Smooth muscle cell (in vitro differentiated cells): ENCODE results near the gene AKR7A3. TPM values are rescaled to one million over a fixed set of nuclear protein-coding genes. Genes with fewer than 3 reads are reported as not detected.
"Not testable (repeated sequence)": the region's sequence is repeated elsewhere in the genome, so short reads cannot be mapped to it uniquely, and the experiment has no call there.

Experiments used
- DNase-seq: peaks from one replicate; lab custom pipeline; 2025; ENCODE audit not compliant: unreplicated experiment; lab: John Stamatoyannopoulos, UW
- H2AFZ ChIP-seq: fragments of 200-600 bp; sonication (generic); 2 replicates; pipeline ENCODE4 v1.6.0; 2016; ENCODE audit warnings: antibody characterized with exemption, low read depth, mild to moderate bottlenecking
- H3F3A ChIP-seq: fragments of 200-600 bp; sonication (generic); 2 replicates; pipeline ENCODE4 v1.6.0; 2017; ENCODE audit warnings: antibody characterized with exemption, low read depth
- H3K27ac ChIP-seq: fragments of 200-600 bp; sonication (generic); 2 replicates; pipeline ENCODE4 v1.5.1; 2016; ENCODE audit warnings: low read depth, mild to moderate bottlenecking
- H3K27me3 ChIP-seq: fragments of 200-600 bp; sonication (generic); 2 replicates; pipeline ENCODE4 v1.6.1; 2016; ENCODE audit warnings: low read depth, mild to moderate bottlenecking
- H3K36me3 ChIP-seq: fragments of 200-600 bp; sonication (generic); 2 replicates; pipeline ENCODE4 v1.5.1; 2016; ENCODE audit warnings: low read depth
- H3K4me1 ChIP-seq: fragments of 200-600 bp; sonication (generic); 2 replicates; pipeline ENCODE4 v1.5.1; 2016; ENCODE audit warnings: low read depth
- H3K4me2 ChIP-seq: fragments of 200-600 bp; sonication (generic); 2 replicates; pipeline ENCODE4 v1.6.0; 2016; ENCODE audit warnings: mild to moderate bottlenecking
- H3K4me3 ChIP-seq: fragments of 200-600 bp; sonication (generic); 2 replicates; pipeline ENCODE4 v1.5.1; 2016; ENCODE audit warnings: mild to moderate bottlenecking
- H3K79me2 ChIP-seq: fragments of 200-600 bp; sonication (generic); 2 replicates; pipeline ENCODE4 v1.6.0; 2016; ENCODE audit warnings: low read depth, mild to moderate bottlenecking
- H3K9ac ChIP-seq: fragments of 200-600 bp; sonication (generic); 2 replicates; pipeline ENCODE4 v1.6.0; 2016; ENCODE audit warnings: low read depth
- H3K9me3 ChIP-seq: fragments of 200-600 bp; sonication (generic); replicated peaks from 2 replicates; pipeline ENCODE4 v1.5.1; 2016; ENCODE audit warnings: low read depth
- H4K20me1 ChIP-seq: fragments of 200-600 bp; sonication (generic); 2 replicates; pipeline ENCODE4 v1.6.0; 2016; ENCODE audit warnings: low read depth
- WGBS: methylation state at CpG from one replicate; pipeline ENCODE4 v1.1.7; 2016; ENCODE audit warnings: low lambda C conversion rate; 5-methylcytosine and 5-hydroxymethylcytosine counted together
- polyA plus RNA-seq: library from polyadenylated mRNA; unstranded; fragments of >200 nt; fragmentation: Nextera tagmentation; extraction: Ambion mirVana; gene quantifications from 2 replicates; pipeline ENCODE4 v1.2.1, GENCODE V29; 2016
- total RNA-seq: library from RNA; depleted of rRNA; stranded (reverse); fragments of >200 nt; gene quantifications from 2 replicates; pipeline ENCODE4 v1.2.3, GENCODE V29; 2014
- TF ChIP-seq, protein P1 (sequence below): fragments of 200-600 bp; sonication (generic); IDR thresholded peaks from 2 replicates; pipeline ENCODE4 v1.5.1; 2017; ENCODE audit warnings: borderline replicate concordance, mild to moderate bottlenecking, antibody characterized with exemption; ENCODE audit not compliant: insufficient read depth, poor library complexity, severe bottlenecking

Gene AKR7A3
- total and polyA plus RNA-seq, 2 experiments from 2014 or later = 0.62 to 0.85 TPM

DNA sequence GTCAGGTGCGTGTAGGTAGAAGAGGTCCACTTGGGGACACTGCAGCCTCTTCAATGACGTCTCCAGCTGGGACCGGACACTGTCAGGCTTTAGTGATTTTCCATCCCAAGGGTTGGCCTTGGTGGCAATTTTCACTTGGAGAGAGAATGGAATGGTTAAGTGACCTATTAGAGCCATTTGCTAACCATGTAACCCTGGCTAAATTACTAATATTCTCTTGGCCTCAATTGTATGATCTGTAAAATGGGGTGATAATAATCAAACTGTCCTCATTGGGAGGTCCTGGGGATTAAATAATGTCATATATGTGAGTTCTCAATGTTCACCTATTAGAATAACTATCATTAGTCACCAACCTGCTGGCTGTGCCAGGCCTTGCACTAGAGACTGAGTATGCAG lies 19.9 kb upstream of the AKR7A3 start:
- Histone ChIP-seq H3K4me1 (peaks cover 3% of the 10 kb centered on the region), H3F3A (no peaks in the 10 kb centered on the region), H2AFZ (no peak overlapping the region), H3K79me2 (peaks cover 4% of the 10 kb centered on the region), H3K27me3 (no peaks in the 10 kb centered on the region), H3K36me3 (peaks cover 4% of the 10 kb centered on the region), H3K9me3 (no peaks in the 10 kb centered on the region), H3K4me2 (no peak overlapping the region), H3K27ac (no peak overlapping the region), H3K4me3 (no peak overlapping the region), H4K20me1 (peaks cover 28% of the 10 kb centered on the region), H3K9ac (no peak overlapping the region)
- TF ChIP-seq, protein P1, sequence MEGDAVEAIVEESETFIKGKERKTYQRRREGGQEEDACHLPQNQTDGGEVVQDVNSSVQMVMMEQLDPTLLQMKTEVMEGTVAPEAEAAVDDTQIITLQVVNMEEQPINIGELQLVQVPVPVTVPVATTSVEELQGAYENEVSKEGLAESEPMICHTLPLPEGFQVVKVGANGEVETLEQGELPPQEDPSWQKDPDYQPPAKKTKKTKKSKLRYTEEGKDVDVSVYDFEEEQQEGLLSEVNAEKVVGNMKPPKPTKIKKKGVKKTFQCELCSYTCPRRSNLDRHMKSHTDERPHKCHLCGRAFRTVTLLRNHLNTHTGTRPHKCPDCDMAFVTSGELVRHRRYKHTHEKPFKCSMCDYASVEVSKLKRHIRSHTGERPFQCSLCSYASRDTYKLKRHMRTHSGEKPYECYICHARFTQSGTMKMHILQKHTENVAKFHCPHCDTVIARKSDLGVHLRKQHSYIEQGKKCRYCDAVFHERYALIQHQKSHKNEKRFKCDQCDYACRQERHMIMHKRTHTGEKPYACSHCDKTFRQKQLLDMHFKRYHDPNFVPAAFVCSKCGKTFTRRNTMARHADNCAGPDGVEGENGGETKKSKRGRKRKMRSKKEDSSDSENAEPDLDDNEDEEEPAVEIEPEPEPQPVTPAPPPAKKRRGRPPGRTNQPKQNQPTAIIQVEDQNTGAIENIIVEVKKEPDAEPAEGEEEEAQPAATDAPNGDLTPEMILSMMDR = no peak
- DNase-seq = no peak
- 77% methylated on average over 3 of the region's 3 CpGs for WGBS

DNA sequence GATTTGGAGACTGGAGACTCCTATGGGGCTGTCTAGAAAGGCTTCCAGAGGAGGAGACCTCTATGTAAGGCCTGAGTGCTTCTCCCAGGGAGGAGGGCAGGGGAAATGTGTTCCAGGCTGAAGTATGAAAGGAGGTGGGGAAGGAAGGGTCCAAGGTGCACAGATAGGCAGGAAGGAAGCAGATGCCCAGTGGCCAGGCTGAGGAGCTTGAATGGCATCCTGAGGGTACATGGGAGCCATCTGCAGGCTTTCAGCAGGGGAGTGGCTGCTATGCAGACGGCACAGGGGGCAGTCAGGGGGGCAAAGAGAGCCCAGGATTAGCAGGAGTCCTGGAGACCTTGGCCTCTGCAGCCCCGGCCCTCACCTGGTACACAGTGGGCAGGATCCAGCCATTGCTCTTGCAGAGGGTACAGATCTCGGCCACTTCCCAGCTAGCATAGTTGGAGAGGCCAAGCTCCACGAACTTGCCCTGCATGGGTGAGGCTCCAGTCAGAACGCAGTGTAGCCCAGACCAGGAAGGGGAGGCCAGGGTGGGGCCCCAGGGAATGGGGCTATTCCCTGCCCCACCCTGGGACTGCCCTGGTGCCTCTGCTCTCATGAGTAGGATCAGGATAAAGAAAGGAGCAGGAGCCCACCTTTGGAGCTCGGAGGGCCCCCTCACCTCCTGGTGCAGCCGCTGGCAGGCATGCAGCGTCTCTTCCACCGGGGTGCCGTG lies 19.4 kb upstream of the AKR7A3 start:
- peaks cover 3% of the 10 kb centered on the region for H3K4me1 ChIP-seq
- H3K4me3 ChIP-seq = no peak overlapping the region
- H3K79me2 ChIP-seq = peaks cover 4% of the 10 kb centered on the region
- TF ChIP-seq, protein P1 = no peak
- H3K27ac ChIP-seq = no peak overlapping the region
- H3K9me3 ChIP-seq = no peaks in the 10 kb centered on the region
- H3K9ac ChIP-seq = no peak overlapping the region
- no peak overlapping the region for H2AFZ ChIP-seq
- no peak for DNase-seq
- H4K20me1 ChIP-seq = peaks cover 23% of the 10 kb centered on the region
- no peaks in the 10 kb centered on the region for H3K27me3 ChIP-seq
- H3K36me3 ChIP-seq = peaks cover 6% of the 10 kb centered on the region
- 96% methylated on average over 10 of the region's 10 CpGs for WGBS
- no peak overlapping the region for H3K4me2 ChIP-seq
- H3F3A ChIP-seq = no peaks in the 10 kb centered on the region

DNA sequence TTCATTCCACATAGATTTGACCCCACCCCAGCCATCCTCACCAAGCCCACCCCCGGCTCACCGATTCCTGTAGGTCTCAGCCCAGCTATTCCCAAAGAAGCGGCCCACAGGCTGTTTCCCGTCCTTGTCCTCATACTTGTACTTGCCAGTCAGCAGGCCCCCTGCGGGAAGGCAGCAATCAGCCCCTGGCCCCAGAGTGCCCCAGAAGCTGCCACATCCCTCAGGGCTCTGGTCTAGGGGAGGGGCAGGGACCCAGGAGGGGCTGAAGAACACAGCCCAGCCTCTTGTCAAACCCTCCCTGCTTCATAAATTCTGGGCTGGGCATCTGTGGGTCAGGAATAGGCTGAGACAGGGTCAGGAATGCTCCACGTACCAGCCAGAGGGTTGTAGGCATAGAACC lies 18.4 kb upstream of the AKR7A3 start:
- Histone ChIP-seq H3K36me3 (peaks cover 6% of the 10 kb centered on the region), H4K20me1 (peaks cover 23% of the 10 kb centered on the region), H3K79me2 (peaks cover 4% of the 10 kb centered on the region), H3K27me3 (no peaks in the 10 kb centered on the region), H3K4me3 (no peak overlapping the region), H3K4me1 (peaks cover 3% of the 10 kb centered on the region), H3K4me2 (no peak overlapping the region), H2AFZ (no peak overlapping the region), H3K9ac (no peak overlapping the region), H3F3A (no peaks in the 10 kb centered on the region), H3K9me3 (no peaks in the 10 kb centered on the region), H3K27ac (no peak overlapping the region)
- TF ChIP-seq, protein P1 = no peak
- 95% methylated on average over 6 of the region's 6 CpGs for WGBS
- DNase-seq = no peak

DNA sequence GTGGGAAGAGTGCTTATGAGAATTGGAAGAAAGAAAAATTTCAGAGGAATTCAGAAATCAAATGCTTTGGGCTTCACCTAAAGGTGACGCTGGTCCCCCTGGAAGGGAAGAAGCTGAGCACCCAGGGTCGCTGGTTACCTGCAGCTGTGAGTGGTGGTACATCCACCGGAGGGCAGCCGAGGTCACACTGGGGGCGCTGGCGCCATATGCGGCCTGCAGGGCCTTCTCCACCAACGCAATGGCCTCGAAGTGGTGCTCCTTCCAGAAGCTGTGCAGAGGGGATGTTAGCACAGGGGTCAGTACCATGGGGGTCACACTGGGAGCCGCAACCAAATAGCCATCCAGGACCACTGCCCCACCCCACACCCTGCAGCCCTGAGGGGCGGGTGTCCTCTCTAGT lies 17.3 kb upstream of the AKR7A3 start:
- Histone ChIP-seq H3F3A (no peaks in the 10 kb centered on the region), H3K27ac (no peak overlapping the region), H3K4me2 (no peak overlapping the region), H4K20me1 (peaks cover 20% of the 10 kb centered on the region), H3K79me2 (peaks cover 4% of the 10 kb centered on the region), H2AFZ (no peak overlapping the region), H3K4me3 (no peak overlapping the region), H3K9ac (no peak overlapping the region), H3K9me3 (no peaks in the 10 kb centered on the region), H3K27me3 (no peaks in the 10 kb centered on the region), H3K36me3 (peaks cover 6% of the 10 kb centered on the region), H3K4me1 (no peaks in the 10 kb centered on the region)
- 98% methylated on average over 11 of the region's 11 CpGs for WGBS
- no peak for DNase-seq
- TF ChIP-seq, protein P1 = no peak

DNA sequence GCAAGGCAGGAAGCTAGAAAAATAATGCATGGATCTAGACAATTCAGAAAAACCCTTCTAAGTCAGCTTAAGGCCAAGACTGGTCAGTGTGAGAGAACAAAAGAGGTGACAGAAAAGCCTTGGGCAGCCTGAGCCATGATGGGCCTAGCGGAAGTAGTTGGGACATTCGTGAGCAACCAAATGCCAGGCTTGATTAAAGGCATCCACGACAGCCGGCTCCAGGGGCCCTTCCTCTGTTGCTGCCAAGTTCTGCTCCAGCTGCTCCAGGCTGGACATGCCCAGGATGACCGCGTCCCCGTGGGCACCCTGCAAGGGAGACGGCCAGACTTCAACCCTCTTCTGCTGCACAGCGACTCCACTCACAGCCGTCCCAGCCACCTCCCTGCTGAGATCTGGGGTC lies 15.5 kb upstream of the AKR7A3 start:
- not testable (repeated sequence) for H3K9ac ChIP-seq, H3K4me3 ChIP-seq, H3K36me3 ChIP-seq, H3F3A ChIP-seq, H3K27me3 ChIP-seq, H2AFZ ChIP-seq, H3K4me1 ChIP-seq, H3K27ac ChIP-seq, H3K9me3 ChIP-seq, H4K20me1 ChIP-seq, H3K4me2 ChIP-seq, H3K79me2 ChIP-seq, DNase-seq
- 97% methylated on average over 10 of the region's 10 CpGs for WGBS
